Measurements from ENCODE around the gene ABLIM1. TPM values are rescaled to one million over a fixed set of nuclear protein-coding genes. Genes with fewer than 3 reads are reported as not detected.

ABLIM1 gene
- polyA plus RNA-seq, 10 donors = 47.0 to 67.4 (median 52.4) TPM

DNA sequence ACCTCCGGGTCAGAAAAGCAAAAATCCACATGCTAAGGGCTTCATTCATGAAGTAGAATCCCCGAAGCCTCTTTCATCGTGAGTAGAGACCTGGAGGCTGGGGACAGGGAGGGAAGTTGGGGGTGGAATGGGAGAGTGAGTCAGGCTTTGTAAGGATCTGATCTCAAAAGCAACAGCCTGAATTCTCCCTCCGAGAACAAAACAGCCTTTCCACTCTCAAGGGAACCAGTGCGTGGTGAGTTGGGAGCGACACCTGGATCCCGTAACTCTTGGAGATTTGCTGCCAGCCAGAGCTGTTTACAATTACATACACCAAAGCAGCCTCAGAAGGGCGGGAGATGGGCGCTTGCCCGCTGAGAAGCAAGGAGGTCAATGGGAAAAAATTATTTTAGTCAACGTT lies 264.6 kb downstream of the ABLIM1 start:
- DNase-seq = no peak

DNA sequence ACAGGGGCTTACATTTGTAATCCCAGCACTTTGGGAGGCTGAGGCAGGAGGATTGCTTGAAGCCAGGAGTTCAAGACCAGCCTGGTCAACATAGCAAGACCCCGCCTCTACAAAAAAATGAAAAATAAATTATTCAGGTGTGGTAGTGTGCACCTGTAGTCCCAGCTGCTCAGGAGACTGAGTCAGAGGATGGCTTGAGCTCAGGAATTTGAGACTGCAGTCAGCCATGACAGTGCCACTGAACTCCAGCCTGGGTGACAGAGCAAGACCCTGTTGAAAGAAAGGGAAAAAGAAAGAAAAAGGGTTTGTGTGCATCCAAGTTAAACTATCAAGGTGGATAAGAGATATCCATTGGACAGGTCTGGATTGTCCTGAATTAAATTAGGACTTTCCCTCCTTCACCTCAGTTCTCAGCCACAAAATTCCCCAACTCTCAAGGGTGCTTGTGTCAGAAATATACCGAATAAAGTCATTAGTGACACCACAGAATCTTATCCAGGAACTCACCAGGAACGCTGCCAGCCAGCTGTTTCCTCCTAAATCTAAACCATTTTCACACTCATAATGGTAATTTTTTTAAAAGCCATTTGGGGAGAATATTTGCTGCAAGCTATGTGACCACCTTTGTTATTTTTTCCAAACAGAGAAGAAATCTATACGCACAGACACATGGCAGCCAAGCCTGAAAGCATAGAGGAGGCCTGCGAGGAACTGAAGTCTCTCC lies 265.8 kb downstream of the ABLIM1 start:
- peak in 1 of 3 donors; percentile 76 for DNase-seq

DNA sequence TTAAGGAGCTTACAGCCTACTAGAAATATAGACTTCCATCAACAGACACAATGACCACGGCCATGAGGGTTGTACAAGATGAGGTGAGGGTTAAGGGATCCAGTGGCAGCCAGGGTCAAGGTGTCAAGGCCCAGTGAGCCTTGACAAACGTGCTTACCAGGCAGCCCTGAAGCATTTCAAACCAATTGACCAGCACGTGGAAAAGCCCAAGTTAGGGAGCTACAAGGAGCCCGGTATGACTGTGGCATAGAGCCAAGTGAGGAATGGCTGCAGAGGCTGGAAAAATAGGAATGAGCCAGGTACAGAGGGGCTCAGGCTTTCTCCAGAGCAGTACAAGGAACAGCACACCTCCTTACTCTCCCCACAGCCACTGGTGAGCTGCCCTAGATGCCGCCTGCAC lies 266.5 kb downstream of the ABLIM1 start:
- DNase-seq = no peak

DNA sequence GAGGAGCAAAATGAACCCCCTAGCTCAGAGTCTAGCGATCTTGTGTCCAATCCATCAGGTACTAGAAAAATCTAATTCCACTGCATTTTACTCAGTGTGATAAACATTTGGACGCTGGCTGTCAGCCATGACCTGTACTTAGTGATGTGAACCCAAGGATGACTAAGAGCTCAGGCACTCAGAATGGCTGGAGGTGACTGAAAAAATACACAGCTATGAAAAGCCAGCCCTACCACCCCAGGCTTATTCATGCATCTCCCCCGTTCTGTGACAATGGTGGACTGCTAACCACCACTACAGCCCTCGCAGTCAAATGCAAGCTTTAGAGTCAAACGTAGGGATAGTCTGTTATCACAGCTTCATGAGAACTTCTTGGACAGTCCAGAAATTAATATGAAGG lies 268.6 kb downstream of the ABLIM1 start:
- DNase-seq = no peak

DNA sequence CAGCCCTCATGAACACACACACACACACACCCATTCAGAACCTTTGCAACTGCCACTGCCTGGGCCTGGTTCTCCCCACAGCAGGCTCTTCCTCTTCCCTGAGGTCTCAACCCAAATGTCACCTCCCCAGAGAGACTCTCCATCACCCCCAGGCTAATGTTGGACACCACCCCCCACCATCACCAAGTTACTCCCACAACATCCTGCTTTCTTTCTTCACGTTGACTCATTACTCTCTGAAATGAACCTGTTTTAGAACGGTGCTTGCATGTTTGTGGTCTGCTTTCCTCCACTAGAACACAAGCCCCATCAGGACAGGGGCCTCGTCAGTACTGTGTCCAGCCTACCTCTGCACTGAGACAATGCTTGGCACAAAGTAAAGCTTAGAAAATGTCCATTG lies 269.8 kb downstream of the ABLIM1 start:
- no peak for DNase-seq

DNA sequence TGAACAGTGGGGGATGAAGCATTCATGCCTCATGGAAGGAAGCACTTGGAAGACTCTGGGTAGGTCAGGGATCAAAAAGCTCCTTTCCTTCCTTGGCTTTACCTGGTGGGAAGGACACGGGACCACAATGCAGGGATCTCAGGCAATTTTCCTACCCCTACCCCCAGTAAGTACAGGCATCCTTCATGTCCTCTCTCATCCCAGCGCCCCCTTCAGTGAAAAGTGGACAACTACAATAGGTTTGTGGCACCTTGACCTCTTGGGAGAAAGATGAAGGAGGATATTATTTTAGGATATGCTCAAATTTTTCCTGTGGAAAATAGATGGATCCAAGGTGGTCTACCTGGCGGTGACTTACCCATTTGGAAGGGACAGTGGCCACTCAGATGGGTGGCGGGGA lies 270.3 kb downstream of the ABLIM1 start:
- no peak for DNase-seq

DNA sequence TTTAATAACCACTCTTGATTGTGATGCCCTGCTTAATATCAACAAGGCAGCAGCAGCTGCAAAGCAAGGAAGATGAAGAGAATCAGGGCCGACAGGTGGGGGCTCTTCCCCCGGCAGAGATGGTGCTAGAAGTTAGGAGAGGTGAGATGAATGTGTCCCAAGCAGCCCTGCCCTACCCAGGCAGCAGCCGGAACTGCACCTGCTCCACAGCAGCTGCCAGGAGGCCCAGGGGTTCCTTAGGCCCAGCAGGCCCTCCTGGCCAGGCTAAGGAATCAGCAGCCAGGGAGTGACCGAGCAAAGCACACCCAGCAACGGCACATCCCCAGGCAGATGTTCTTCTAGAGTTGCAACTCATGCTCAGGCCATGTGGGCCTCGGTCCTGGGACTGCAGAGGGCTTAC lies 271.6 kb downstream of the ABLIM1 start:
- DNase-seq = no peak

DNA sequence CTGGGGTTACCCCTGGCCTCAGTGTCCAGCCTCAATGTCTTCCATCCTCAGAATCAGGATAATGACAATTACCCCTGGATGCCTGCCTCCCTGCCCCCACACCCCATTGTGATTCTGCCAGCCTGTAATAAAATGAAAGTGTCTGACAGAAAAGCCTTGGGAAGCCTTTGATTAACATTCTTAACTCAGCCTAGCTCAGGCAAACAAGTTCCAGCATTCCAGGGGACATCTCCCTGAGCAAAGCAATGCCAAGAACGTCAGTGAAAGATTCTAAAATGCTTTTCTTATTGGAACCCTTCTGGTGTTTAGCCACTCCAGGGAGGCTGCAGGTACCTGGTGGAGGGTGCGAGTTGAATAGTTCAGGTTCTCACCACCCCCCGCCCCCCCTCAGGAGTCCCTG lies 272.5 kb downstream of the ABLIM1 start:
- DNase-seq = no peak

DNA sequence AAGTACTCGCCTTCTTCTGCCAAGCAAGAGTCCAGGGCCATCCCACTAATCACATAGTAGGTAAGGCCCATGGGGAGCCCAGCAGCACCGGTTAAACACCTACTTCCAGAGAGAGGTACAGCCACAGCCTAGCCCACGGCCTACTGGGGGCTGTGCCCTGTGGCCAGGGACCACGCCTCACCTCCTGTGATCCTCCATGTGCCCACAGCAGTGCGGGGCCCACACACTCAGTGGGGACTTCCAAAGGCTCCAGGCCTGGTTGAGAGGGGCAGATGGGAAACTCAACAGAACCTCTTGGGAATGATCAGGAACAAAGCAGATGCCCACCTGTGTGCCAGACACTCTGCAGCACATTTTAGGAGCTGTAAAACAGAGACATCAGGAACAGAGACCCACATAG lies 273.5 kb downstream of the ABLIM1 start:
- DNase-seq = no peak

DNA sequence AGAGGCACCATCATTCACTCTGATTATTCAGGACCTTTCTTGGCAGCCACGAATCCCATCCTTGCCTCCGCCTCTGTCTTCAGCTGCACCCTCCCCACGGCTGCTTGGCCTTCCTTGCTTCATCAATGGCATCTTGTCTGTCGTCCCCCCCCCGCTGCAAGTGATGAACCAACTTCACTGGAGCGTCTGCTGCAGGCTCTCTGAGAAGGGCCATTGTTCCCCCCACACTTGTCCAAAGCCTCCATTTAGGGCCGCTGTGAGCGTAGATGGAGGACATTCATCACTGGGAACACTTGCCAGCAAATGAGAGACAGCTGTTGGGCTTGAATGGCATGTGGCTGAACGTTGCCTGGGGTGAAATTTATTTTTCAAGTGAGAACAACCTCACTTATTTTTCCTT lies 273.9 kb downstream of the ABLIM1 start:
- DNase-seq = peak in 1 of 3 donors; percentile 51

Other genes with a start within 250 kb of the ABLIM1 start
- gene FHIP2A, start 163.5 kb upstream of the ABLIM1 start, polyA plus RNA-seq (ENCODE audit: insufficient read length in 10 of 10) = 10 to 100 TPM; 14.9 to 24.3 (median 19.4) TPM

Data from muscle of back (tissue), 11 donors.